HG02943 (cell line): ENCODE measurements around the gene MVB12A.

Experiments used
- ATAC-seq: cut with Tn5 transposase; IDR thresholded peaks from one replicate; pipeline ENCODE4 v1.9.1; 2021; ENCODE audit warnings: mild to moderate bottlenecking, low read depth, moderate library complexity; ENCODE audit not compliant: unreplicated experiment

The MVB12A gene

DNA sequence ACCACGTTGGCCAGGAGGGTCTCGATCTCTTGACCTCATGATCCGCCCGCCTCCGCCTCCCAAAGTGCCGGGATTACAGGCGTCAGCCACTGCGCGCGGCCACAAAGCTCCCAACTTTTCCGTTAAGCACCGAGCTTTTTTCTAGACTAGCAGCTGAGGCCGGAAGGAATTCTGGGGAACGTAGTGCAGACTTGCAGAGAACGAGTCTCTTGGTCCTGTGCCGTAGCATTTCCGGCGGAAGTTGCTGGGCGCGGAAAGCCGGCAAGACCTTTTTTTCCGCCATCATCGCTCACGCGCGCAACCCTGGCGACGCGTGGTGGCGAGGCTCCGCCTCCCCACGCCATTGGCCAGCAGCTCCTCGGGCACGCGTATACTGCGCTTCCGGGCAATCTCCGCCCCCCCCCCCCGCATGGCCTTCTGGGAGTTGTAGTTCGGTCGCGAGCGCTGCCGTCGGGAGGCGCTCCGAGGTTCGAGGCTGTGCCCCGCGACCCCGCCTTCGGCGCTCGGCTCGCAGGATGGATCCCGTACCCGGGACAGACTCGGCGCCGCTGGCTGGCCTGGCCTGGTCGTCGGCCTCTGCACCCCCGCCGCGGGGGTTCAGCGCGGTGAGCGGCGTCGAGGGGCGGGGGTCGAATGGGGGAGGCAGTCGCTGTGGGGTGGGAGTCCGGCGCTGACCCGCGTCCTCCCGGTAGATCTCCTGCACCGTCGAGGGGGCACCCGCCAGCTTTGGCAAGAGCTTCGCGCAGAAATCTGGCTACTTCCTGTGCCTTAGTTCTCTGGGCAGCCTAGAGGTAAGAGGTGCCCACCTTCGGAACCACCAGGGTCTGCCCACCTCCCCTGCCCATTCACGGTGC is at the start of gene MVB12A:
Gene MVB12A (plus strand): TSS at position 427 of the 854 bp plus-strand sequence. CDS start 89 bp downstream, at position 516.
- peak; percentile 88 for ATAC-seq

DNA sequence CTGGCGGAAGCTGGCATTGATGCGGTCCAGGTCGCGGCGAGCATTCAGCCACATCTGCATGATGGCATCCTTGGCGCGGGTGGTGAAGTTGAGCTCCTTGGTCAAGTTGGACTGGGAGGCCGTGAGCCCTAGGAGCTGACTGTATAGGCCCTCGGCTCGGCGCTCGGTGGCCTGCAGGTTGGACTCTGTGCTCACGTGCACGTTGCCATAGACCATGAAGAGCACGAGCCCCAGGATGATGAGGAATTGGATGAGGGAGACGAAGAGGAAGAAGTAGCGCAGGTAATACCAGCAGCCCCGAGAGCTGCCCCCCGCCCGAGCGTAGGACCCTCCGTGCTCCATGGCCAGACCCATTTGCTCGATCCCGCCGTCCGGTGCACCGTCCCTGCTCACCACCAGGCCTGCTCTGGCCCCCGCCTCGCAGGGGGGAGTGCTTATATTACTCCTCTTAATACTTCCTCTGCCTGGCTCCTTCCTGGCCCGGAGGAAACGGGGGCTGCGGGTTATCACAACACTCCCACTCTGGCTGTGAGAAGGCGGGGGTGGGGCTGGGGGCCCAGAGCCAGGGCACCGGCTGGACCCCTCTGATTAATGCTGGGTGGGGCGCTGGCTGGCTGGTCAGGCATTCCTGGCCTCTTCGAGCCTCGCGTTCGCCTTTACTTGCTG is 42.8 kb upstream of the MVB12A start, which contains the start of gene PLVAP:
Gene PLVAP (minus strand): TSS at position 408 of the 666 bp plus-strand sequence. CDS start 54 bp downstream, at position 354.
- ATAC-seq: no peak

DNA sequence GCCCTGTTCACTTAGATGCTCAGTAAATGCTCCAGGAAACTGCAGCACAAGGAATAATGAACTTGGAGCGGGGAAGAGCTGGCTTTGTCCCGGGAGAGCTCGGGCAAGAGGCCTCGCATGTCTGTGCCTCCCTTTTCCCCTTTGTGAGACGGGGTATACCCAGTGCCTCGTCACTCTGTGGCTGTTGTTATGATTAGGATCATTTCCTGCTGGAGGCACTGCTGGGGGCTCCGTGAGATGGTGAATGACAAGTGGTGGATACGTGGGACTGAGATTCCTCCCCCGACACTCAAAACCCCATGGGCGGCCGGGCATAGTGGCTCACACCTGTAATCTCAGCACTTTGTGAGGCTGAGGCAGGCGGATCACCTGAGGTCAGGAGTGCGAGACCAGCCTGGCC is 41.6 kb upstream of the MVB12A start:
- no peak for ATAC-seq

DNA sequence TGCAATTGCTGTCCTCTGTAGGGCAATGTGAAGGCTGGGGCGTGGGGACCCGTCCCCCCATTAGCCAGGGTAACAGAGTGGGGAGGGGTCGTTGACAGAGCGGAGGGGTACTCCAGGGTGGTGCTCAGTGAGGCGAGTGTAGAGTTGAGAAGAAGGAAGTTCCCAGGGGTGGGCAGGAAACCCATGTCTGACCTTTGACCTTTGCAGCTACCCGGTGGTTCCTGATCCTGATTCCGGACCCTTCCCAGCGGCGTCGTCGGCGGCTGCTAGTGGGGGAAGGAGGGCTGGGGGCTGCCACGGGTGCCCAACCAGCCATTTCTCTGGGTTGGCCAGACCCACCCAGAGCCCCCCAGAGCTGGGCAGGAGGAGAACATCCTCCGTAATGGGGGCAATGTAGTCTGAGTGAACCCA is 40.6 kb upstream of the MVB12A start:
- no peak for ATAC-seq

DNA sequence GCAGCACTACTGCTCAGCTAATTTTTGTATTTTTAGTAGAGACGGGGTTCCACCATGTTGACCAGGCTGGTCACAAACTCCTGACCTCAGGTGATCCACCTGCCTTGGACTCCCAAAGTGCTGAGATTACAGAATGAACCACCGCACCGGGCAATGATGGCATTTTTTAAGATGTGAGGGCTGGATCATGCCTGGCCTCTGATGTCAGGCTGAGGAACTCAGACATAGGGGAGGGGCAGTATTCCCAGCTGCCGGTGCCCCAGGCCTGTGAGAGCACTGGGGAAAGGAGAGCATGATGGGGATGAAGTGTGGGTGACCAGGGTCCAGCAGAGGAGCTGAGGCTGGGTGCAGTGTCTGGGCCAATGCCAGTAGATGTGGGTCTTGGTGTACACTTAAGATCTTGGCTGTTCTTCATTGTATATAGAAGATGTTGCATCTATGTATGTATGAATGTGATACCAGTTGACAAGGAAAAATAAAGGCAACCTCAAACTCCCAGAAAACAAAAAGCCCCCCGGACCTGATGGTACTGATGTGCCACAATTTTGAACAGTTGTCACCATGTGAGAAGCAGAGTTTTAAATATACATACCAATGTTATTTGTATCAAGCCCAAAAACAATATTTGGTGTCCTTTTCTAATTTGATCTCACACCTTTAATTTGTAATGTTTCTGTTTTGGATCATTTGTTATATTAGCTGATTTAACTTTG is 39.3 kb upstream of the MVB12A start:
- no peak for ATAC-seq

DNA sequence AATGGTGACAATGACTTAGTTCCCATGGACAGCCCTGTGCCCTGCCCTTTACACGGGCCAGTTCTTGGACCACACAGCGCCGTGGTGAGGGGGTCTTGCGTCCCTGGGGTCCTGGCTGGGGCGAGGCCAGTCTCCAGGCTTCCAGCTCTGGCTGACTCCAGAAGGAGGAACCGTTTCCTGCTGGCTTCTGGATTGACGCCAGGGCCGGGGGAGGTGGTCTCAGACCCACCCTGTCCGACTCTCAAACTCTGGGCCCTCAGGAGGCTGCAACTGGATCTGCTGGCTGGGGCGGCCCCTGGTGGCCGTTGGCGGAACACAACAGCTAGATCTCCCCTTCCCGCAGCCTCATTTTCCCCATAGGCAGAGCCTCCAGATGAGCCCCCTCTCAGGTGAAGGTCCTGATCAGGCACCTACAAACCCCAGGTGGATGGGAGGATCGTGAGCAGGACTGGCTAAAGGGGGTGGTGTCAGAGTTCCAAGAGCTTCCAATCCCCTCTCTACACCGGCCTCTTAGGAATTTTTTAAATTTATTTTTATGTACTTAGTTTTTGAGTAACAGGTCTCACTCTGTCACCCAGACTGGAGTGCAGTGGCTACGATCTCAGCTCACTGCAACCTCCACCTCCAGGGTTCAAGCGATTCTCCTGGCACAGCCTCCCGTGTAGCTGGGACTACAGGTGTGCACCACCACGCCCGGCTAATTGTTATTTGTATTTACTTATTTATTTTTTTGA is 33.8 kb upstream of the MVB12A start:
- no peak for ATAC-seq

DNA sequence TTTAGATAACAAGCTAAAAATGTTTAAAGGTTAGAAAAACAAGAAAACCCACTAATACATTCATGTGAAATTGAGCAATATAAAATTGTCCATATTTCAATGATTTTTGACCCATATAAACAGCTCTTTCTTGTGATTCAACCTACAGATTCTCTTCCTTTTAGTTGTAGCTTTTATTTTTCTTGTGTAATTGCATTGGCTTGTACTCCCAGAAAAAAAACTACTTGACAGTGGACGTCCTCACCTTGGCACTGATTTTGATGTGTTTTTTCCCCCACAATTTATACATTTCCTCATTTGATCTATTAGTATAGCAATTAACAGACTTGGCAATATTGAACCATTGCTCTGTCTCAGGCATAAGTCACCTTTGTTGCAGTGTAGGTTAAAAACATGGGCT is 30.6 kb upstream of the MVB12A start:
- ATAC-seq: no peak

DNA sequence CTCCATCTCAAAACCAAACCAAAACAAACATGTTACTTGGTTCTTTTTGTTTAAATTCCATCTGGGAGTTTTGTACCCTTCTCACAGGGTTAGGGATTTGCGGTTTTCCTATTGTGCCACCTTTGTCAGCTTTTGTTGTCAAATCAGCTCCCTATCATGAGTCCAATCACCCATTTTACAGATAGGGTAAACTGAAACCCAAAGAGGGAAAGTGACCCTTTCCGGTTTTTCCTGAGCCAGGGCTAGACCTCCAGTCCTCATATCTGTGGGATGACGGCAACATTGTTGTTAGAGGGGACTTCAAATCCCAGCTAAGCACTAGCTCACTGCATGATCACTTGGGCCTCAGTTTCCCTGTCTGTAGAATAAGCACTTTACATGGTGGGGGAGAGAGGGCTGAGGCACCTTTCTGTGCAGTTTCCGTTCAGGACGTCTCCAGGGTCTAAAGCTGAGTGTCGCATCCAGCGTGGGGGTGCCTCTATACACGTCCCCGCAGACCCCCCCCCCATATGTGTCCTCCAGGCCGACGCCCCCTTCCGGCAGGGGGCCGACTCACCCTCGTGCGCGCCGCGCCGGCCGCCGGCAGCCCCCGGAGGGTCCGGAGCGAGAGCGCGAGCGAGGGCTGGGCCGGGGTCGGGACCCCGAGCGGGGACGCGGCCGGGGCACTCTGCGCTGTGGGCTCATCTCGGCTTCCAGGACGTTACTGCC is 29.7 kb upstream of the MVB12A start:
- ATAC-seq: no peak

DNA sequence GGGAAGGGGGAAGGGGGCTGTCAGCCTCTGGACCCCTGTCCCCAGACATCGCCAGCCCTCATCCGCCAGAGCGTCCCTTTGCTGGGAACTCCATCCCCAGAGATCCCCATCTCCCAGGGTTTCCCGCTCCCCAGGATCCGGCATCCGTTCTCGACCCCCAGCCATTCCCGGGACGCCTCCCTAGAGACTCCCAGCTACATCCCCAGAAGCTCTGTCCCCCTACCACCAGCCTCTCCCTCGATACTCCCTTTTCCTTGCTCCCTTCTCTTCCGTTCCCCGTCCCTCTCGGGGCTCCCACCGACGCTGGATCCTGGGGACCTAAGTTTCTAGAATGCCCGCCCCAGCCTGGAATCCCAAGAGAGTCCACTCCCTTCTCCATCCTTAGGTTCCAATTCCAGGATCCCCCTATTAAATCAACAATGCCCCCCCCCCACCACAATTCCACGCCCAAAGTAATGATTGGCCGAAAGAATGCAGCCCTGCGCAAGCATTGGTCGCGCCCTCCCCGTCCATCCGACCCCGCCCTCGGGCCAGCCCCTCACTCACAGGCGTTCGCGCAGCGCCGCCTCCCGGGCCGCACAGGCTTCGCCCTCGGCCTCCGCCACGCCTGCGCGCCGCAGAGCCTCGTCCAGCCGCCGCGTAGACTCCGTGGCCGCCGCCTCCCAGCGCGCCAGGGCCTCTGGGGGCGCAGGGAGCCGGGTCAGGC is 29.0 kb upstream of the MVB12A start:
- ATAC-seq: no peak

DNA sequence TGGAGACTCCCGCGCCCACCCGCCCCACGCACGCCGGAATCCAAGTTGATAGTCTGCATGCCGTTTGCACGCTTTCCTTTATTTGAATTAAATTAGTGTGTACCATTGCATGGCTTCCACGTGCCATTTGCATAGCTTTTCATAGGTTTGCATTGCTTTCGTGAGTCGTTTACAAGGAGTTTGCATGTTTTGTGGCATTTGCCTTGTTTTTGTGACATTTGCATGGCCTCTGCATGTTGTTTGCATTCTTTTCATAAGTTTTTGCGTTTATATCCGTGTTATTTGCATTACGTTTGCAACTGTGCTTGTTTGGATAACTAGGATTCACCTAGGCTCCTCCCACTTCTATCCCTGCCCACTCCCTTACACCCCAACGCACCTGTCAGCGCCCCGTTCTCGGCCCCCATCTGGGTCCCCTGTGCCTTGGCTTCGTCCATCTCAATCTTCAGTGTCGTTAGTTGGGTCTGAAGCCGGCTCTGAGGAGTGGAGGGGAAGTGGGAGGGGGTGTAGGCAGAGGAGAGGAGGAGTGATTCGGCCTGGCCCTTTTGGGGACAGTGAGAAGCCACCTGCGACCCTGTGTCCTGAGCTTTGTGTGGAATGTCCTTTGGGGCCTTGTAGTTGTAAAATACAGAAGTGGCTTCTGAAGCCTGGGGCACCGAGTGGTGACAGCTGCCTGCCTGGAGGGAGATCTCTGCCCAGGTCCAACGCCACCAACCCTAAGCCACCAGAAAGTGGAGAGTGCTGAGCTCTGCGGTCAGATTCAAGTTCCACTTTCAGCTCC is 28.3 kb upstream of the MVB12A start:
- ATAC-seq: no peak

DNA sequence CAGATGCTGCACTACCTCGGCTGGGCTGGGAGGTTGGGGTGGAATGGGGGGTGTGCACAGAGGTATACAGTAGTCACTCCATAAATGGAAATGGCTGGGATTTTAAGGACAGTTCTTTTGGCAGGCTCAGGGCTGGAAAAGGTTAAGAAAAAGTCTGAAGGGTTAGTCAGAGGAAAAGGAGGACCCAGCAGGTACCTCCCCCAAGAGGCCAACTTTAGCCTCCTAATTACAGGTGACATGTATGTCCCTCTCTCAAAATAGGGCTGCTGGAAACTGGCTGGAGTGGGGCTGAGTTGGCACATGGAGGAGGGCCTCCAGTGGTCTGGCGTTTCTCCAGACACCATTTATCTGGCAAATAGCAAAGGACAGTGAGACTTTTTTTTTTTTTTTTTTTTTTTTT is 26.8 kb upstream of the MVB12A start:
- no peak for ATAC-seq

DNA sequence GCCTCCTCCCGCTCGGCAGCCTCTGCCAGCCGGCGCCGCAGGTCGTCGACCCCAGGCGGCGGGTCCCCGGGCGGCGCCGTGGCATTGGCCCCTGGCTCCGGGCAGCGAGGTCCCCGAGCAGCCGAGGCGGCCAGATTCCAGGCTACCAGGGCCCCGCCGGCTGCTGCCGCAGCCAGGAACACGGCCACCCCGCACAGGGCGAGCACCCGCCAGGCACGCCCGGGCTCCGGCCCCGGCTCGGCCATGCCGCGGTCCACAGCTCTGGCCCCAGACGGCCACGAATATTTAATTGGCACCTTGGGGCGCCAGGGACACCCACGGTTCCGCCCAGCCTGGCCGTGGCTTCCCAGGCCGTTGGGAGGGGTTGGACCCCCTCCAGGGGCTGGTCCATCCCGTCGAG is 25.9 kb upstream of the MVB12A start, which contains the start of gene CCDC194:
Gene CCDC194 (minus strand): TSS at position 283 of the 400 bp plus-strand sequence. CDS start 38 bp downstream, at position 245.
- no peak for ATAC-seq

DNA sequence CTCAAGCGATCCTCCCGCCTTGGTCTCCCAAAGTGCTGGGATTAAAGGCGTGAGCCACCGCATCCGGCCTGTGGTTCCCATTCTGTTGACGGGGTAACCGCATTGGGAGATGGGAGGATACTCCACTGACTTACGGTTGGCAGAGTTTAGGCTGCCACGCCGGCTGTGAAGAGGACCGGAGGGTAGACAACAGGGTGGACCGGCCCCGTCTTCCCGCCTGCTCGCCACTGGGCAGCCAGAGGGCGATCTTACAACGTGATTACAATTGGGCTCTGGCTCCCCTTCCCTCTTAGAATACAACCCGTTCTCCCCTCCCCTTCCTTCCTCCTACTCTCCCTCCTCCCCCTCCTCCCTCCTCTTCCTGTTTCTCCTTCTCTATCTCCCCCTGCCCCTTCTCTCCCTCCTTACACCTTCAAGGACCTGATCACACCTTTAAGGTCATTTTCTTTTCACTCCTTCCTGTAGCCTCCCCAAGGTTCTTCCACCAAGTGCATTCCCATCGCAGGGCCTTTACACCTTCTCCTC is 24.9 kb upstream of the MVB12A start:
- ATAC-seq: no peak

DNA sequence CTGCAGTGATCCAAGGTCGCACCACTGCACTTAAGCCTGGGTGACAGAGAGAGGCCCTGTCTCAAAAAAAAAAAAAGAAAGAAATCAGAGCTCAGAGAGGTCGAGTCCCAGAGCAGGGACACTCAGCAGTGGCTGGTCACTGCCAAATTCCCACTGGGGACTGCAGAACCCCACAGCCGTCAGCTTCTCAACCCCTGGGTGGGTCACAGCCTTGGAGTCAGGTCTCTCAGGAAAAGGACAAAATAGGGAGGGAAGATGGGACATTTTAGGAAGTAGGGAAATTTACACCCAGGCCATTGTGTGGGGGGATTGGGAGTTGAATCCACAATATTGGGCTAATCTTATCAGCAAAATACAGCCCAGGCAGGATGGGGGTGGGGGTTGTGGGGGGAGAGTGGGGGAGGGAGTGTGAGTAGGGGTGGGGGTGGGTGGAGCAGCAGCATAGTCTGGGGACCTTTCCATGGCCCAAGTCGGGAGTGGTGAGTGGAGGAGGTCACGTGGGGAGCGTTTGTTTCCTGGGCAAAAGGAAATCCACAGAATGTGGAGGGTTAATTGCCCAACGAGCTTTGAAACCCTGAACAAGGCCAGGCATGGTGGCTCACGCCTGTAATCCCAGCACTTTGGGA is 20.8 kb upstream of the MVB12A start:
- no peak for ATAC-seq

DNA sequence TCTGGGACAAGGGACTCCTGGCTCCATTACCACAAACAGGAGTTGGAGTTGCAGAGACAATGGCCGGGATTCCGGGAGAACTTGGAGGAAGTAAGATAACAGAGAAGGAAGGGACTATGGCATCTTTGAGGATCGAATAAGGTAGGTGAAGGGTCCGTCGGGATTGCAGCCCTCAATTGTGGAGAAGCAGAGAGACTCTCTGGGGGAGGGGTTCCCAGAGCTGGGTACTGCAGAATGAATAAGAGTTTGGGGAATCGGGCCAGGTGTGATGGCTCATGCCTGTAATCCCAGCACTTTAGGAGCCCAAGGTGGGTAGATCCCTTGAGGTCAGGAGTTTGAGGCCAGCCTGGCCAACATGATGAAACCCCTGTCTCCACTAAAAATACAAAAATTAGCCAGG is 18.2 kb upstream of the MVB12A start:
- no peak for ATAC-seq

DNA sequence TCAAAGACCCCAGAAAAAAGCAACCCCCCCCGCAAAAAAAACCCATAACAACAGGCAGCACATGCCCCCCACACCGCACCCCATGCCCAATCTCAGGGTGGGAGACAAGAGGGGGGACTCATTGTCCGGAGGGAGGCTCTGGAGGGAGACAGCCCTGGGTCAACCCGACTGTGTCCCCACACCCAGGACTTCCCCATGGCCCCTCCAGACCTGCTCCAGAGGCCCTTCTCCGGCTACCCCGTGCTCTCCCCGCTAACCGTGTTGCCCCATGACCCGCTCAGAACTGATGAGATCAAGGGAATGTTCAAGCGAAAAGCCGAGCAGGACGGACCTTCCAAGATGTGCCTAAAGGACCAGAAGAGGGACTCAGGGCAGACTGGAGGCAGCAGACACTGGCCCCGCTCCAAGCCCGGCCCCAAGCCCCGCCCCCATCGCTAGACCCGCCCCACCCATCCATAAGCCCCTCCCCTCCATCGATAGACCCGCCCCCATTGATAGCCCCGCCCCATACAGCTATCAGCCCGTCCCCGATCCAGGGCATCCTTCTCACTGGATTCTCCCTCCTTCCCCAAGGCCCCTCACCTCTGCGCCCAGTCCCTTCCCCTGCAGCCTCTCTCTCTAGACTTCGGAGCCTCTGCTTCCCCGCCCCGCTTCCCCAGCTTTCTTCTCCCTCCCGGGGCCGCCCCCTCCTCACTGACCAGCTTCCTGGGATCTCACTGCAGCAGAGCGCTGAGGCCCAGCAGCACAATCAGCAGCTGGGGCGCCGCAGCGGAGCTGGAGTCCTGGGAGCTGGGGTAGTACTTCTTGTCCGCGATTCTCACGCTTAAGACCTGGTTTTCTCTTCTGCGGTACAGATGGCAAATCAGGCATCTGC is 16.6 kb upstream of the MVB12A start:
- no peak for ATAC-seq

DNA sequence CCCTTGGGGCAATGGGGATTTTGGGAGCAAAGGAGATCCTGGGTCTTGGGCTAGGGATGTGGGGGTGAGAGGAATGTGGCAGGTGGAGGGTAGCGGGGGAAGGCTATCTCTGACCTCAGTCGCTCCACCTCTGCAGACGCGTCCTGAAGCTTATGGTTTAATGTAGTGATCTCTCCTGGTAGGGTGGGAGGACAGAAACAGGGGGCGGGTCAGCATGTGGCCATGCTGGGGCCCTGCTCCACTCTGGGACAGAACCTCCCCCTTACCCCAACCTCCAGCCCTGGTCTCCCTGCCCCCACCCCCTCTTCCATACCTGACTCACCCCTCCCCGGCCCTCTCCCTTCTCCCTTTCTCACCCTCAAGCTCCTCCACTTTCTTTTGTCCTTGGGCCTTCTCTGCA is 15.8 kb upstream of the MVB12A start:
- ATAC-seq: no peak
